OCI-LY1 (cell line): ENCODE results near the gene PGA4.

Source experiments
- H2AFZ ChIP-seq: fragments of 200-600 bp; sonication (generic), shearing (Covaris generic); 2 replicates; pipeline ENCODE4 v1.6.0; 2014; ENCODE audit warnings: antibody characterized with exemption, mild to moderate bottlenecking, low read length
- H3F3A ChIP-seq: fragments of 200-600 bp; sonication (generic), shearing (Covaris generic); 2 replicates; pipeline ENCODE4 v1.6.0; 2014; ENCODE audit warnings: mild to moderate bottlenecking, antibody characterized with exemption, low read length, moderate library complexity; ENCODE audit not compliant: insufficient read depth
- H3K27ac ChIP-seq: fragments of 200-600 bp; sonication (generic); 2 replicates; pipeline ENCODE4 v1.5.1; 2014; ENCODE audit warnings: low read length, mixed run types, mild to moderate bottlenecking, low read depth; ENCODE audit not compliant: poor library complexity, severe bottlenecking
- H3K27me3 ChIP-seq: fragments of 200-600 bp; sonication (generic); 2 replicates; pipeline ENCODE4 v1.6.0; 2014; ENCODE audit warnings: antibody characterized with exemption, mild to moderate bottlenecking, low read length, moderate library complexity; ENCODE audit not compliant: insufficient read depth
- H3K36me3 ChIP-seq: fragments of 200-600 bp; sonication (generic); 2 replicates; pipeline ENCODE4 v1.6.1; 2014; ENCODE audit warnings: mild to moderate bottlenecking, antibody characterized with exemption, low read length, moderate library complexity, mixed read lengths; ENCODE audit not compliant: insufficient read depth
- H3K4me1 ChIP-seq: fragments of 200-600 bp; sonication (generic); 2 replicates; pipeline ENCODE4 v1.5.1; 2014; ENCODE audit warnings: mild to moderate bottlenecking, low read length, moderate library complexity; ENCODE audit not compliant: insufficient read depth, severe bottlenecking
- H3K4me2 ChIP-seq: fragments of 200-600 bp; sonication (generic), shearing (Covaris generic); 2 replicates; pipeline ENCODE4 v1.6.1; 2014; ENCODE audit warnings: low read length
- H3K4me3 ChIP-seq: fragments of 200-600 bp; sonication (generic); 2 replicates; pipeline ENCODE4 v1.5.1; 2014; ENCODE audit warnings: low read length, low read depth, mild to moderate bottlenecking, mixed read lengths; ENCODE audit not compliant: poor library complexity, severe bottlenecking
- H3K79me2 ChIP-seq: fragments of 200-600 bp; shearing (Covaris generic); 2 replicates; pipeline ENCODE4 v1.6.1; 2016; ENCODE audit warnings: mixed run types, low read length, mixed read lengths; ENCODE audit not compliant: insufficient read depth
- H3K9ac ChIP-seq: fragments of 200-600 bp; sonication (generic), shearing (Covaris generic); 2 replicates; pipeline ENCODE4 v1.6.1; 2014; ENCODE audit warnings: mild to moderate bottlenecking, low read length, mixed read lengths
- H3K9me2 ChIP-seq: fragments of 200-600 bp; sonication (generic), shearing (Covaris generic); 2 replicates; pipeline ENCODE4 v1.6.1; 2014; ENCODE audit warnings: low read depth, mild to moderate bottlenecking, low read length, mixed read lengths
- H3K9me3 ChIP-seq: fragments of 200-600 bp; shearing (Covaris generic); 2 replicates; pipeline ENCODE4 v1.6.1; 2014; ENCODE audit warnings: low read length, mixed read lengths
- H4K20me1 ChIP-seq: fragments of 200-600 bp; sonication (generic), shearing (Covaris generic); 2 replicates; pipeline ENCODE4 v1.6.0; 2016; ENCODE audit warnings: mild to moderate bottlenecking, low read length; ENCODE audit not compliant: insufficient read depth
- EZH2 ChIP-seq: fragments of 200-600 bp; sonication (generic), shearing (Covaris generic); IDR thresholded peaks from 2 replicates; pipeline ENCODE4 v1.8.0; 2017; ENCODE audit warnings: borderline replicate concordance, mixed run types, mild to moderate bottlenecking, antibody characterized with exemption, low read length, moderate library complexity, mixed read lengths
- TF ChIP-seq, protein P1 (sequence below): fragments of 200-600 bp; sonication (generic), shearing (Covaris generic); IDR thresholded peaks from 2 replicates; pipeline ENCODE4 v1.5.1; 2017; ENCODE audit warnings: mild to moderate bottlenecking, antibody characterized with exemption, low read length, moderate library complexity, mixed read lengths

Gene PGA4

DNA sequence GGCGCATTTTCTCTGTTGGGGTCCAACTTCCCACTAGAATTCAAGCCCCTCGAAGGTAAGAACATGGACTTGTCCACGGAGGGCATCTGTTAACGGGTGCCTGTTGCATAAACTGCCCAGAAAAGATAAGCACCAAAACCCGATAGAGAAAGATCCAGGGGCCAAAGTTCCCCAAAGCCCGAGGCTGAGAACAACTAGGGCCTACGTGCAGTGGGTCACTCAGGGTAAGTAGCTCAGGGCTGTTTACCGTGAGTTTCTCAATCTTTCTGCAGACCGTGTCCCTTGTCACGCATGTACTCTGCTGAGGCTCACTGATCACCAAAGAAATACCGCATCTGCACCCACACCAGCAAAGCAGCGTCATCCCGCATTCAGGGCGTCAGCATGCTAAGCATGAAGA is 43.2 kb downstream of the PGA4 start:
- Histone ChIP-seq H3F3A (no peaks in the 10 kb centered on the region), H3K79me2 (no peaks in the 10 kb centered on the region), H3K27ac (no peak overlapping the region), H3K4me1 (no peaks in the 10 kb centered on the region), H3K27me3 (no peaks in the 10 kb centered on the region; the same call in 1 of the 2 replicates), H3K9ac (no peak overlapping the region), H3K9me2 (no peaks in the 10 kb centered on the region), H3K4me2 (no peak overlapping the region), H3K4me3 (no peak overlapping the region), H3K9me3 (no peaks in the 10 kb centered on the region), H4K20me1 (no peaks in the 10 kb centered on the region), H3K36me3 (no peaks in the 10 kb centered on the region), H2AFZ (no peak overlapping the region)
- no peak for TF ChIP-seq EZH2
- TF ChIP-seq, protein P1, sequence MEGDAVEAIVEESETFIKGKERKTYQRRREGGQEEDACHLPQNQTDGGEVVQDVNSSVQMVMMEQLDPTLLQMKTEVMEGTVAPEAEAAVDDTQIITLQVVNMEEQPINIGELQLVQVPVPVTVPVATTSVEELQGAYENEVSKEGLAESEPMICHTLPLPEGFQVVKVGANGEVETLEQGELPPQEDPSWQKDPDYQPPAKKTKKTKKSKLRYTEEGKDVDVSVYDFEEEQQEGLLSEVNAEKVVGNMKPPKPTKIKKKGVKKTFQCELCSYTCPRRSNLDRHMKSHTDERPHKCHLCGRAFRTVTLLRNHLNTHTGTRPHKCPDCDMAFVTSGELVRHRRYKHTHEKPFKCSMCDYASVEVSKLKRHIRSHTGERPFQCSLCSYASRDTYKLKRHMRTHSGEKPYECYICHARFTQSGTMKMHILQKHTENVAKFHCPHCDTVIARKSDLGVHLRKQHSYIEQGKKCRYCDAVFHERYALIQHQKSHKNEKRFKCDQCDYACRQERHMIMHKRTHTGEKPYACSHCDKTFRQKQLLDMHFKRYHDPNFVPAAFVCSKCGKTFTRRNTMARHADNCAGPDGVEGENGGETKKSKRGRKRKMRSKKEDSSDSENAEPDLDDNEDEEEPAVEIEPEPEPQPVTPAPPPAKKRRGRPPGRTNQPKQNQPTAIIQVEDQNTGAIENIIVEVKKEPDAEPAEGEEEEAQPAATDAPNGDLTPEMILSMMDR: no peak

DNA sequence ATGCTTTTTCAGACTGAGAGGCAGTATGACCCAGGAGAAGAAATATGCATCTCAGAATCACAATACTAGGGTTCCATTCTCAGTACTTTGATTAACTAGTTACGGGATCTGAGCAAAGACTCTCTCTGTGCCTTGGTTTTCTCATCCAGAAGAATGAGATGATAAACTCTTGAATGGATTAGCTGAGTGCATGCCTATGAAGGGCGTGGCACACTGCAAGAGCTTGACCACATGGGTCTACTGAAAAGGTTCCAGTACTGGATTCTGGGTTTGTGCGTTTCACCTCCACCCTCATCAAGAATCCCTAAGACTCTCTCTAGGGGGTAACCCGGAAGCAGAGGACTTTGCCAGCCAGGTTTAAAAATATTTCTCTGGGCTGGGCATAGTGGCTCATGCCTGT is 44.5 kb downstream of the PGA4 start:
- Histone ChIP-seq H3K27ac (no peak overlapping the region), H3K9me3 (no peaks in the 10 kb centered on the region), H2AFZ (no peak overlapping the region), H3K9ac (no peak overlapping the region), H3K4me1 (no peaks in the 10 kb centered on the region), H3K9me2 (no peaks in the 10 kb centered on the region), H3F3A (no peaks in the 10 kb centered on the region), H3K36me3 (no peaks in the 10 kb centered on the region), H3K79me2 (no peaks in the 10 kb centered on the region), H3K4me3 (no peak overlapping the region), H4K20me1 (no peaks in the 10 kb centered on the region), H3K27me3 (no peaks in the 10 kb centered on the region; the same call in 1 of the 2 replicates), H3K4me2 (no peak overlapping the region)
- no peak for TF ChIP-seq EZH2
- TF ChIP-seq, protein P1: no peak

DNA sequence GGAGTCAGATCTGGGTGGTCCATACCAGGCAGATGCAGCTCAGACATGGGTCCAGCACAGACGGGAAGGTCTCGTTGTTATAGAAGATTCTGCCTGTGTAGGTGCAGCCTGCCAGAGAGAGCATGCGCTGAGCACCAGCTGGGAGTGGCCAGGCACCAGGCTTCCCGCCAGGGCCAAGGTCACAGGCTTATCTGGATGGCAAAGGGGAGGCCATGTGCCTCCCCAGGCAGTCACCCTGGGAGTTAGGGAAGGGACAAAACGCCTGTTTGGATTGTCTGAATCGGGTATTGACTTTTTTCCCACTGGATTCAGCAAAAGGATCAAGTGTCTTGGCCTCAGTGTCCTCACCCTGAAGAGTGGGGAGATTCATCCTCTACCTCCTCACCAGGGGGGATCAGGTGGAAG is 45.3 kb downstream of the PGA4 start:
- no peak overlapping the region for H3K4me3 ChIP-seq
- no peak overlapping the region for H3K9ac ChIP-seq
- no peak for TF ChIP-seq EZH2
- TF ChIP-seq, protein P1: no peak
- H3K36me3 ChIP-seq: no peaks in the 10 kb centered on the region
- H4K20me1 ChIP-seq: no peaks in the 10 kb centered on the region
- H3F3A ChIP-seq: no peaks in the 10 kb centered on the region
- no peak overlapping the region for H3K27ac ChIP-seq
- no peaks in the 10 kb centered on the region for H3K79me2 ChIP-seq
- H3K4me2 ChIP-seq: no peak overlapping the region
- no peaks in the 10 kb centered on the region for H3K9me3 ChIP-seq
- no peaks in the 10 kb centered on the region for H3K4me1 ChIP-seq
- H3K27me3 ChIP-seq: no peaks in the 10 kb centered on the region; the same call in 1 of the 2 replicates
- H3K9me2 ChIP-seq: no peaks in the 10 kb centered on the region
- no peak overlapping the region for H2AFZ ChIP-seq
